Neural progenitor cell (in vitro differentiated cells): ENCODE data around the gene TTC12. TPM values are rescaled to one million over a fixed set of nuclear protein-coding genes. Genes with fewer than 3 reads are reported as not detected.

ENCODE experiments used
- DNase-seq: peaks from one replicate; pipeline ENCODE4 v3.0.0-alpha.2; 2016; ENCODE audit warnings: low spot score
- H2AFZ ChIP-seq: fragments of 200-600 bp; sonication (generic); replicated peaks from 2 replicates; pipeline ENCODE4 v1.6.1; 2016; ENCODE audit warnings: antibody characterized with exemption
- H3F3A ChIP-seq: fragments of 200-600 bp; sonication (generic); 2 replicates; pipeline ENCODE4 v1.6.1; 2016; ENCODE audit warnings: antibody characterized with exemption, low read depth
- H3K27ac ChIP-seq: fragments of 200-600 bp; sonication (generic); 2 replicates; pipeline ENCODE4 v1.5.1; 2016; ENCODE audit warnings: mild to moderate bottlenecking
- H3K27me3 ChIP-seq: fragments of 200-600 bp; sonication (generic); 2 replicates; pipeline ENCODE4 v1.6.1; 2016; ENCODE audit warnings: mild to moderate bottlenecking, moderate library complexity
- H3K36me3 ChIP-seq: fragments of 200-600 bp; sonication (generic); 2 replicates; pipeline ENCODE4 v1.5.1; 2016
- H3K4me1 ChIP-seq: fragments of 200-600 bp; sonication (generic); 2 replicates; pipeline ENCODE4 v1.6.1; 2016; ENCODE audit warnings: mixed run types
- H3K4me2 ChIP-seq: fragments of 200-600 bp; sonication (generic); 2 replicates; pipeline ENCODE4 v1.6.1; 2016
- H3K4me3 ChIP-seq: fragments of 200-600 bp; sonication (generic); 2 replicates; pipeline ENCODE4 v1.5.1; 2016
- H3K79me2 ChIP-seq: fragments of 200-600 bp; sonication (generic); 2 replicates; pipeline ENCODE4 v1.6.1; 2016; ENCODE audit warnings: low read depth
- H3K9ac ChIP-seq: fragments of 200-600 bp; sonication (generic); 2 replicates; pipeline ENCODE4 v1.6.1; 2016
- H3K9me3 ChIP-seq: fragments of 200-600 bp; sonication (generic); 2 replicates; pipeline ENCODE4 v1.5.1; 2016; ENCODE audit warnings: low read depth
- H4K20me1 ChIP-seq: fragments of 200-600 bp; sonication (generic); 2 replicates; pipeline ENCODE4 v1.6.1; 2016; ENCODE audit warnings: low read depth
- H3K27ac Mint-ChIP-seq: 3 replicates; pipeline ENCODE4 v1.8.0; 2021; ENCODE audit warnings: mixed read lengths
- H3K27me3 Mint-ChIP-seq: 2 replicates; pipeline ENCODE4 v1.8.0; 2022; ENCODE audit warnings: low read depth, mild to moderate bottlenecking, inconsistent platforms, moderate library complexity, mixed read lengths; ENCODE audit not compliant: insufficient read depth
- H3K36me3 Mint-ChIP-seq: 3 replicates; pipeline ENCODE4 v1.8.0; 2021; ENCODE audit warnings: mixed read lengths
- H3K4me1 Mint-ChIP-seq: 3 replicates; pipeline ENCODE4 v1.8.0; 2021; ENCODE audit warnings: mixed read lengths
- H3K4me3 Mint-ChIP-seq: 3 replicates; pipeline ENCODE4 v1.8.0; 2021; ENCODE audit warnings: mild to moderate bottlenecking, moderate library complexity, mixed read lengths
- H3K9me3 Mint-ChIP-seq: 3 replicates; pipeline ENCODE4 v1.8.0; 2020; ENCODE audit warnings: mixed read lengths
- CTCF ChIP-seq: fragments of 200-600 bp; sonication (generic); IDR thresholded peaks from 2 replicates; pipeline ENCODE4 v1.5.1; 2017; ENCODE audit warnings: antibody characterized with exemption, mild to moderate bottlenecking
- EZH2 ChIP-seq: fragments of 200-600 bp; sonication (generic); IDR thresholded peaks from 2 replicates; pipeline ENCODE4 v1.6.1; 2017; ENCODE audit warnings: antibody characterized with exemption, mild to moderate bottlenecking, moderate library complexity
- EZH2phosphoT487 ChIP-seq: fragments of 200-600 bp; sonication (generic); IDR thresholded peaks from 2 replicates; pipeline ENCODE4 v1.6.1; 2017; ENCODE audit warnings: antibody characterized with exemption
- total RNA-seq: library from RNA; depleted of rRNA; stranded (reverse); fragments of >200 nt; gene quantifications from 2 replicates; pipeline ENCODE4 v1.2.3, GENCODE V29; 2015; ENCODE audit warnings: low replicate concordance

TTC12 gene
- total RNA-seq, 1 donor from 2014 or later, result 33.4 TPM

GRCh38 chr11:113271551-113272245 lies 42.7 kb upstream of the TTC12 start:
- H3K36me3 Mint-ChIP-seq, result peaks cover 2% of the 10 kb centered on the region
- H3K27me3 ChIP-seq, result no peaks in the 10 kb centered on the region
- peaks cover 14% of the 10 kb centered on the region for H3K4me1 Mint-ChIP-seq
- H3K4me3 ChIP-seq, result no peak overlapping the region
- H3F3A ChIP-seq, result no peaks in the 10 kb centered on the region
- no peak overlapping the region for H2AFZ ChIP-seq
- H3K9me3 Mint-ChIP-seq, result no peaks in the 10 kb centered on the region
- no peak overlapping the region for H3K4me2 ChIP-seq
- H3K9ac ChIP-seq, result no peak overlapping the region
- no peak for TF ChIP-seq EZH2phosphoT487
- TF ChIP-seq EZH2, result no peak
- TF ChIP-seq CTCF, result no peak
- no peak overlapping the region for H3K27ac ChIP-seq
- H4K20me1 ChIP-seq, result no peaks in the 10 kb centered on the region
- no peaks in the 10 kb centered on the region for H3K36me3 ChIP-seq
- H3K79me2 ChIP-seq, result no peaks in the 10 kb centered on the region
- no peak overlapping the region for H3K27ac Mint-ChIP-seq
- H3K9me3 ChIP-seq, result no peaks in the 10 kb centered on the region
- no peak overlapping the region for H3K4me3 Mint-ChIP-seq
- no peaks in the 10 kb centered on the region for H3K27me3 Mint-ChIP-seq
- H3K4me1 ChIP-seq, result peaks cover 29% of the 10 kb centered on the region
- no peak for DNase-seq

GRCh38 chr11:113272281-113272680 lies 42.1 kb upstream of the TTC12 start:
- no peaks in the 10 kb centered on the region for H3K9me3 ChIP-seq
- Mint-ChIP-seq H3K4me1 (peaks cover 11% of the 10 kb centered on the region), H3K9me3 (no peaks in the 10 kb centered on the region), H3K27ac (no peak overlapping the region), H3K4me3 (no peak overlapping the region), H3K36me3 (peaks cover 2% of the 10 kb centered on the region), H3K27me3 (no peaks in the 10 kb centered on the region)
- no peak for TF ChIP-seq CTCF
- TF ChIP-seq EZH2, result no peak
- no peak for TF ChIP-seq EZH2phosphoT487
- no peaks in the 10 kb centered on the region for H4K20me1 ChIP-seq
- H3K4me3 ChIP-seq, result no peak overlapping the region
- H3K9ac ChIP-seq, result no peak overlapping the region
- no peaks in the 10 kb centered on the region for H3K27me3 ChIP-seq
- no peak for DNase-seq
- no peaks in the 10 kb centered on the region for H3K36me3 ChIP-seq
- H3K79me2 ChIP-seq, result no peaks in the 10 kb centered on the region
- no peak overlapping the region for H2AFZ ChIP-seq
- no peak overlapping the region for H3K27ac ChIP-seq
- H3K4me2 ChIP-seq, result no peak overlapping the region
- no peaks in the 10 kb centered on the region for H3F3A ChIP-seq
- peaks cover 30% of the 10 kb centered on the region for H3K4me1 ChIP-seq

GRCh38 chr11:113272927-113273615 lies 41.3 kb upstream of the TTC12 start:
- Histone ChIP-seq H3K27ac (no peak overlapping the region), H3K9ac (no peak overlapping the region), H3K27me3 (no peaks in the 10 kb centered on the region), H2AFZ (no peak overlapping the region), H4K20me1 (no peaks in the 10 kb centered on the region), H3K4me1 (peaks cover 30% of the 10 kb centered on the region), H3K4me3 (no peak overlapping the region), H3F3A (no peaks in the 10 kb centered on the region), H3K79me2 (no peaks in the 10 kb centered on the region), H3K36me3 (no peaks in the 10 kb centered on the region), H3K4me2 (no peak overlapping the region), H3K9me3 (no peaks in the 10 kb centered on the region)
- H3K4me1 Mint-ChIP-seq, result peaks cover 11% of the 10 kb centered on the region
- H3K9me3 Mint-ChIP-seq, result no peaks in the 10 kb centered on the region
- TF ChIP-seq EZH2phosphoT487 (no peak), EZH2 (no peak), CTCF (no peak)
- no peak overlapping the region for H3K4me3 Mint-ChIP-seq
- DNase-seq, result no peak
- peaks cover 2% of the 10 kb centered on the region for H3K36me3 Mint-ChIP-seq
- peak overlapping the region; percentile 1 for H3K27ac Mint-ChIP-seq
- peaks cover 2% of the 10 kb centered on the region for H3K27me3 Mint-ChIP-seq
